DOHH2 (cell line): Measurements from ENCODE around the gene SP6.

Experiments
- H3F3A ChIP-seq: fragments of 200-600 bp; sonication (generic), shearing (Covaris generic); 2 replicates; pipeline ENCODE4 v1.6.0; 2016; ENCODE audit warnings: antibody characterized with exemption, mild to moderate bottlenecking; ENCODE audit not compliant: control insufficient read depth, insufficient read depth
- H3K27ac ChIP-seq: fragments of 200-600 bp; sonication (generic); 2 replicates; pipeline ENCODE4 v1.5.1; 2014; ENCODE audit warnings: low read depth, mild to moderate bottlenecking, low read length, moderate library complexity
- H3K27me3 ChIP-seq: fragments of 200-600 bp; sonication (generic); 2 replicates; pipeline ENCODE4 v1.6.1; 2014; ENCODE audit warnings: mild to moderate bottlenecking, low read length, mixed read lengths; ENCODE audit not compliant: control insufficient read depth
- H3K36me3 ChIP-seq: fragments of 200-600 bp; sonication (generic); 2 replicates; pipeline ENCODE4 v1.6.1; 2014; ENCODE audit warnings: mild to moderate bottlenecking, low read length, moderate library complexity, mixed read lengths; ENCODE audit not compliant: control insufficient read depth
- H3K4me1 ChIP-seq: fragments of 200-600 bp; sonication (generic); 2 replicates; pipeline ENCODE4 v1.6.1; 2014; ENCODE audit warnings: mild to moderate bottlenecking, low read length, mixed read lengths; ENCODE audit not compliant: control insufficient read depth
- H3K4me2 ChIP-seq: fragments of 200-600 bp; sonication (generic); 2 replicates; pipeline ENCODE4 v1.6.0; 2014; ENCODE audit warnings: mild to moderate bottlenecking, low read length, moderate library complexity
- H3K4me3 ChIP-seq: fragments of 200-600 bp; sonication (generic); 2 replicates; pipeline ENCODE4 v1.5.1; 2014; ENCODE audit warnings: mild to moderate bottlenecking, low read length, mixed read lengths
- H3K79me2 ChIP-seq: fragments of 200-600 bp; sonication (generic); 2 replicates; pipeline ENCODE4 v1.6.1; 2014; ENCODE audit warnings: mild to moderate bottlenecking, low read length, mixed read lengths; ENCODE audit not compliant: control insufficient read depth
- H3K9me2 ChIP-seq: fragments of 200-600 bp; sonication (generic); replicated peaks from 2 replicates; pipeline ENCODE4 v1.6.1; 2014; ENCODE audit warnings: mild to moderate bottlenecking, low read length, mixed read lengths; ENCODE audit not compliant: control insufficient read depth
- H3K9me3 ChIP-seq: fragments of 200-600 bp; sonication (generic); 2 replicates; pipeline ENCODE4 v1.6.1; 2014; ENCODE audit warnings: antibody characterized with exemption, low read length, mixed read lengths; ENCODE audit not compliant: control insufficient read depth, insufficient read depth
- H4K20me1 ChIP-seq: fragments of 200-600 bp; sonication (generic); 2 replicates; pipeline ENCODE4 v1.6.0; 2014; ENCODE audit warnings: low read depth, mild to moderate bottlenecking, antibody characterized with exemption, low read length, moderate library complexity; ENCODE audit not compliant: control insufficient read depth, insufficient read depth
- CTCF ChIP-seq: fragments of 200-600 bp; sonication (generic); IDR thresholded peaks from one replicate; pipeline ENCODE4 v1.5.1; 2014; ENCODE audit warnings: antibody characterized with exemption, mild to moderate bottlenecking, low read depth, low read length; ENCODE audit not compliant: poor library complexity, severe bottlenecking
- EZH2phosphoT487 ChIP-seq: fragments of 200-600 bp; sonication (generic); IDR thresholded peaks from 2 replicates; pipeline ENCODE4 v1.6.1; 2017; ENCODE audit warnings: borderline replicate concordance, mild to moderate bottlenecking, antibody characterized with exemption, low read length, moderate library complexity, mixed read lengths

The SP6 gene

GRCh38 chr17:47831003-47831933 lies 19.7 kb downstream of the SP6 start, which contains the start of the genes LRRC46 and MRPL10:
LRRC46 (plus strand) TSS chr17:47831670; CDS start chr17:47831990, 320 bp downstream.
MRPL10 (minus strand) TSS chr17:47831541; CDS start chr17:47831511, 30 bp downstream.
- no peaks in the 10 kb centered on the region for H3F3A ChIP-seq
- no peaks in the 10 kb centered on the region for H3K9me2 ChIP-seq
- H3K36me3 ChIP-seq: peaks cover 22% of the 10 kb centered on the region
- peaks cover 30% of the 10 kb centered on the region for H3K79me2 ChIP-seq
- no peaks in the 10 kb centered on the region for H3K27me3 ChIP-seq
- peak within 1 kb of the TSS; percentile 94 for H3K4me3 ChIP-seq
- H3K27ac ChIP-seq: peak within 1 kb of the TSS; percentile 48
- H3K4me2 ChIP-seq: peak within 1 kb of the TSS; percentile 63
- no peaks in the 10 kb centered on the region for H3K9me3 ChIP-seq
- H3K4me1 ChIP-seq: peaks cover 22% of the 10 kb centered on the region
- TF ChIP-seq EZH2phosphoT487 (no peak), CTCF (peak; percentile 67)
- no peaks in the 10 kb centered on the region for H4K20me1 ChIP-seq

GRCh38 chr17:47830396-47831002 lies 20.5 kb downstream of the SP6 start:
- Histone ChIP-seq H3K4me2 (peak overlapping the region; percentile 63), H3K79me2 (peaks cover 30% of the 10 kb centered on the region), H3K4me3 (peak overlapping the region; percentile 94), H3F3A (no peaks in the 10 kb centered on the region), H3K4me1 (peaks cover 19% of the 10 kb centered on the region), H3K27me3 (no peaks in the 10 kb centered on the region), H4K20me1 (no peaks in the 10 kb centered on the region), H3K9me2 (no peaks in the 10 kb centered on the region), H3K27ac (peak overlapping the region; percentile 48), H3K36me3 (peaks cover 26% of the 10 kb centered on the region), H3K9me3 (no peaks in the 10 kb centered on the region)
- TF ChIP-seq EZH2phosphoT487 (no peak), CTCF (no peak)

GRCh38 chr17:47829870-47830269 lies 21.1 kb downstream of the SP6 start:
- Histone ChIP-seq H3K79me2 (peaks cover 30% of the 10 kb centered on the region), H4K20me1 (no peaks in the 10 kb centered on the region), H3K27me3 (no peaks in the 10 kb centered on the region), H3K4me2 (peak overlapping the region; percentile 63), H3K9me2 (no peaks in the 10 kb centered on the region), H3K9me3 (no peaks in the 10 kb centered on the region), H3K27ac (no peak overlapping the region), H3F3A (no peaks in the 10 kb centered on the region), H3K4me3 (peak overlapping the region; percentile 94), H3K36me3 (peaks cover 29% of the 10 kb centered on the region), H3K4me1 (peaks cover 19% of the 10 kb centered on the region)
- no peak for TF ChIP-seq CTCF
- TF ChIP-seq EZH2phosphoT487: no peak
